K562 (cell line): Measurements from ENCODE around the gene PPM1L. TPM values are rescaled to one million over a fixed set of nuclear protein-coding genes. Genes with fewer than 3 reads are reported as not detected.

Experiments used
- ATAC-seq: fragments of 200-7000 bp; cut with Tn5 transposase; 3 replicates; pipeline ENCODE4 v1.9.1; 2020; ENCODE audit warnings: moderate library complexity
- BruUV-seq: library from RNA; stranded (reverse); fragments of 400-500 nt; replicated peaks from 2 replicates; lab custom pipeline; 2021; lab: Mats Ljungman, UMichigan
- CTCF ChIA-PET: fragments of 300-600 bp; formaldehyde crosslinking; extraction: SDS; loops from one replicate; lab custom pipeline; 2021; ENCODE audit warnings: low intra/inter-chr PET ratio; lab: Yijun Ruan, JAX
- POLR2A ChIA-PET: fragments of 300-600, 350-650 bp; sonication (Branson Sonifier 250); formaldehyde crosslinking; extraction: SDS; loops from one replicate; lab custom pipeline; 2021; ENCODE audit warnings: antibody characterized with exemption, inconsistent platforms; lab: Yijun Ruan, JAX
- DNase-seq, 4 experiments: peaks; one replicate each; pipeline versions ENCODE4 v3.0.0 to v3.0.0-alpha.2; 2011 to 2018; ENCODE audit warnings: low spot score in 3 of 4, mixed read lengths in 3 of 4; ENCODE audit errors: extremely low read depth in 1 of 4
- FAIRE-seq: peaks from 2 replicates; lab custom pipeline; 2011; peaks lifted over from hg19 to GRCh38; lab: Jason Lieb, UNC
- H2AFZ ChIP-seq: 2 replicates; pipeline ENCODE4 v1.6.0; 2011; ENCODE audit warnings: low read depth, low read length, control low read depth, inconsistent platforms
- H3K27ac ChIP-seq: fragments of 200-600 bp; 3 replicates; pipeline ENCODE4 v1.8.0; 2011; ENCODE audit warnings: low read depth, mild to moderate bottlenecking, control low read depth, inconsistent platforms, low read length, moderate library complexity, mixed read lengths; ENCODE audit errors: extremely low read depth
- H3K27me3 ChIP-seq, 2 experiments: fragments of 300-600 bp in 1 of 2; 2 replicates in 1 of 2; 3 replicates in 1 of 2; pipeline versions ENCODE4 v1.6.0 to v1.8.0; 2011; ENCODE audit warnings: inconsistent platforms in 2 of 2, low read length in 2 of 2, mild to moderate bottlenecking in 1 of 2, mixed read lengths in 1 of 2, moderate library complexity in 1 of 2; ENCODE audit not compliant: control insufficient read depth in 2 of 2, insufficient read depth in 2 of 2
- H3K36me3 ChIP-seq: fragments of 300-600 bp; 3 replicates; pipeline ENCODE4 v1.8.0; 2011; ENCODE audit warnings: mild to moderate bottlenecking, low read length, inconsistent platforms; ENCODE audit not compliant: control insufficient read depth, insufficient read depth
- H3K4me1 ChIP-seq, 2 experiments: fragments of 200-600 bp in 1 of 2; replicated peaks in 1 of 2; 2 replicates in 1 of 2; 3 replicates in 1 of 2; pipeline versions ENCODE4 v1.5.1 to v1.8.0; 2011; ENCODE audit warnings: inconsistent platforms in 2 of 2, low read length in 2 of 2, mild to moderate bottlenecking in 1 of 2, mixed read lengths in 1 of 2, moderate library complexity in 1 of 2; ENCODE audit not compliant: control insufficient read depth in 2 of 2, insufficient read depth in 2 of 2
- H3K4me2 ChIP-seq: 2 replicates; pipeline ENCODE4 v1.6.1; 2011; ENCODE audit warnings: low read length, control low read depth, inconsistent platforms, mixed read lengths; ENCODE audit not compliant: insufficient read depth
- H3K4me3 ChIP-seq: fragments of 200-600 bp; sonication (generic), shearing (Covaris generic); 2 replicates; pipeline ENCODE4 v1.5.1; 2016; ENCODE audit warnings: control low read depth, inconsistent platforms
- H3K79me2 ChIP-seq: fragments of 200-600 bp; 3 replicates; pipeline ENCODE4 v1.8.0; 2011; ENCODE audit warnings: low read length, inconsistent platforms; ENCODE audit not compliant: control insufficient read depth, insufficient read depth
- H3K9ac ChIP-seq, 2 experiments: 2 replicates each; pipeline versions ENCODE4 v1.6.0 to v1.6.1; 2011; ENCODE audit warnings: low read depth in 2 of 2, low read length in 2 of 2, control low read depth in 1 of 2, inconsistent platforms in 1 of 2, mild to moderate bottlenecking in 1 of 2, mixed read lengths in 1 of 2; ENCODE audit not compliant: insufficient read depth in 1 of 2
- H3K9me1 ChIP-seq: one replicate; pipeline ENCODE4 v1.6.0; 2011; ENCODE audit warnings: inconsistent platforms, mild to moderate bottlenecking, low read length, moderate library complexity; ENCODE audit not compliant: control insufficient read depth, insufficient read depth
- H3K9me3 ChIP-seq: replicated peaks from 2 replicates; pipeline ENCODE4 v1.5.1; 2011; ENCODE audit warnings: low read depth, low read length, inconsistent platforms; ENCODE audit not compliant: control insufficient read depth, insufficient read depth
- H4K20me1 ChIP-seq: replicated peaks from 2 replicates; pipeline ENCODE4 v1.6.1; 2011; ENCODE audit warnings: low read length, inconsistent platforms, mixed read lengths; ENCODE audit not compliant: control insufficient read depth, insufficient read depth
- ARID2 ChIP-seq: fragments of 450-650 bp; IDR thresholded peaks from 2 replicates; pipeline ENCODE4 v1.6.1; 2017; ENCODE audit warnings: antibody characterized with exemption, mild to moderate bottlenecking
- CCNT2 ChIP-seq: IDR thresholded peaks from 2 replicates; pipeline ENCODE4 v1.6.1; 2011; ENCODE audit warnings: borderline replicate concordance, low read depth, mild to moderate bottlenecking, moderate library complexity, mixed read lengths, low read length; ENCODE audit not compliant: insufficient read length; ENCODE audit errors: extremely low read depth
- EWSR1 ChIP-seq: fragments of 450-650 bp; IDR thresholded peaks from 2 replicates; pipeline ENCODE4 v1.6.1; 2018; ENCODE audit warnings: borderline replicate concordance, mild to moderate bottlenecking, low read depth, moderate library complexity; ENCODE audit not compliant: partially characterized antibody
- HDAC8 ChIP-seq: fragments of 450-650 bp; IDR thresholded peaks from 2 replicates; pipeline ENCODE4 v1.6.1; 2016; ENCODE audit warnings: mild to moderate bottlenecking, missing genetic modification characterization, moderate library complexity, missing compliant biosample characterization
- MCM5 ChIP-seq: fragments of 450-650 bp; IDR thresholded peaks from 2 replicates; pipeline ENCODE4 v1.6.1; 2016; ENCODE audit warnings: low read depth
- POLR2H ChIP-seq: IDR thresholded peaks from 2 replicates; pipeline ENCODE4 v1.6.1; 2016; ENCODE audit warnings: missing genetic modification characterization, low read depth, mild to moderate bottlenecking, control low read depth, missing compliant biosample characterization, moderate library complexity
- SP2 ChIP-seq: IDR thresholded peaks from 2 replicates; pipeline ENCODE4 v1.6.1; 2011; ENCODE audit warnings: mild to moderate bottlenecking, low read depth, low read length, moderate library complexity; ENCODE audit not compliant: poor library complexity, severe bottlenecking; ENCODE audit errors: extremely low read depth
- ZNF57 ChIP-seq: fragments of 450-650 bp; formaldehyde crosslinking; IDR thresholded peaks from 2 replicates; pipeline ENCODE4 v1.4.0; 2020; ENCODE audit warnings: mild to moderate bottlenecking, moderate library complexity
- WGBS: fragments of 100-300 bp; shearing (Covaris generic); methylation state at CpG from one replicate; pipeline ENCODE4 v1.1.6; 2016; ENCODE audit warnings: low coverage, mixed read lengths; ENCODE audit not compliant: insufficient coverage; ENCODE audit errors: missing lambda C conversion rate; 5-methylcytosine and 5-hydroxymethylcytosine counted together
- in situ Hi-C: fragments of 300-500 bp; cut with MboI; formaldehyde crosslinking; loops from 4 replicates; pipeline ENCODE4 v1.15.0; 2018; ENCODE audit warnings: inconsistent platforms, mixed read lengths
- intact Hi-C: fragments of 100-400 bp; cut with micrococcal nuclease; formaldehyde crosslinking; loops from 2 replicates; pipeline ENCODE4 v1.14.2; 2022
- polyA plus RNA-seq, 8 experiments: library from polyadenylated mRNA; depleted of rRNA in 4 of 8; stranded (reverse) in 5 of 8; unstranded in 3 of 8; fragments of >200 nt; fragmentation: Nextera tagmentation in 2 of 8; fragmentation: Illumina TruSeq in 1 of 8; extraction: Ambion mirVana in 2 of 8; extraction: Trizol in 1 of 8; gene quantifications; 2 replicates each; pipeline versions ENCODE4 v1.2.1 to v1.2.3, GENCODE V29; 2011 to 2014; ENCODE audit warnings: inconsistent platforms in 1 of 8, missing spikeins in 1 of 8
- total RNA-seq, 7 experiments: library from RNA; depleted of rRNA in 6 of 7; stranded (reverse); fragments of >200 nt in 6 of 7; fragmentation: Illumina TruSeq in 2 of 7; extraction: Trizol in 2 of 7; gene quantifications; 2 replicates each; pipeline versions ENCODE4 v1.2.1 to v1.2.3, GENCODE V29; 2011 to 2021; ENCODE audit warnings: low replicate concordance in 1 of 7
- TF ChIP-seq, protein P1 (sequence below): sonication (generic); formaldehyde crosslinking; IDR thresholded peaks from 2 replicates; pipeline ENCODE4 v1.9.0; 2022; ENCODE audit warnings: mild to moderate bottlenecking, missing genetic modification reagents
- TF ChIP-seq, protein P2 (sequence below): sonication (generic); formaldehyde crosslinking; IDR thresholded peaks from 2 replicates; pipeline ENCODE4 v1.8.0; 2022; ENCODE audit warnings: mild to moderate bottlenecking, missing genetic modification reagents
- TF ChIP-seq, protein P3 (sequence below), 2 experiments: fragments of 200-800 bp in 1 of 2; sonication (Bioruptor generic) in 1 of 2; sonication (generic) in 1 of 2; formaldehyde crosslinking in 1 of 2; IDR thresholded peaks in 1 of 2; conservative IDR thresholded peaks in 1 of 2; 2 replicates each; pipeline versions ENCODE4 v1.5.0 to v1.6.1; 2016 to 2020; ENCODE audit warnings: missing compliant biosample characterization in 1 of 2, missing genetic modification characterization in 1 of 2, missing genetic modification reagents in 1 of 2
- TF ChIP-seq, protein P4 (sequence below): fragments of 450-650 bp; conservative IDR thresholded peaks from 2 replicates; pipeline ENCODE4 v1.6.1; 2016; ENCODE audit warnings: missing genetic modification characterization, low read depth, mild to moderate bottlenecking, control low read depth, missing compliant biosample characterization

Gene PPM1L
- total and polyA plus RNA-seq, 9 of the 15 experiments (the other 6 are each of a cell fraction or from before 2014, with no cell fraction given): 0.01 to 0.41 (median 0.14) TPM

DNA sequence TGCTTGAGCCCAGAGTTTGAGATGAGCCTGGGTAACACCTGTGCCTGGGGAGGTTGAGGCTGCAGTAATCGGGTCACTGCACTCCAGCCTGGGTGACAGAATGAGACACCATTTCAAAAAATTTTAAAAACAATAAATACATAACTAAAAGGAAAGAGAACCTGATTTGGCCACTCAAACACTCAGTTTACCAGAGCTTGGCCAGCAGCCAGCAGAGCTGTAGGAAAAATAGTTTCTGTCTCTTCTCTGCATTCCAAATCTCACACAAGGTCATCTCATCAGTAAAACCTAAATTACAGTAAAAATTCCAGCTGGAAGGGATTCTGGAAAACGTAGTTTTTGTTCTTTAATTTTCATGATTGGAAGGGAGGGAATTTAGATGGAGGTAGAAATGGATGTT is 7.8 kb upstream of the PPM1L start:
- FAIRE-seq: no peak
- Histone ChIP-seq H3K79me2 (no peaks in the 10 kb centered on the region), H2AFZ (no peak overlapping the region), H3K9me3 (no peaks in the 10 kb centered on the region), H3K27ac (no peak overlapping the region), H3K36me3 (no peaks in the 10 kb centered on the region), H3K4me1 (no peaks in the 10 kb centered on the region), H3K9ac (no peak overlapping the region), H3K4me3 (no peak overlapping the region), H3K4me2 (no peak overlapping the region), H4K20me1 (no peaks in the 10 kb centered on the region), H3K9me1 (no peaks in the 10 kb centered on the region), H3K27me3 (no peaks in the 10 kb centered on the region)
- in situ Hi-C loops: no loop called here
- ChIA-PET POLR2A (no interaction called here), CTCF (no interaction called here)
- intact Hi-C loops: no loop called here
- BruUV-seq: no TSS peak
- ATAC-seq: no peak
- WGBS: 0% methylated on average over 2 of the region's 2 CpGs
- TF ChIP-seq, protein P1, sequence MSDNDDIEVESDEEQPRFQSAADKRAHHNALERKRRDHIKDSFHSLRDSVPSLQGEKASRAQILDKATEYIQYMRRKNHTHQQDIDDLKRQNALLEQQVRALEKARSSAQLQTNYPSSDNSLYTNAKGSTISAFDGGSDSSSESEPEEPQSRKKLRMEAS (CRISPR knock-in tag): no peak
- TF ChIP-seq, protein P2, sequence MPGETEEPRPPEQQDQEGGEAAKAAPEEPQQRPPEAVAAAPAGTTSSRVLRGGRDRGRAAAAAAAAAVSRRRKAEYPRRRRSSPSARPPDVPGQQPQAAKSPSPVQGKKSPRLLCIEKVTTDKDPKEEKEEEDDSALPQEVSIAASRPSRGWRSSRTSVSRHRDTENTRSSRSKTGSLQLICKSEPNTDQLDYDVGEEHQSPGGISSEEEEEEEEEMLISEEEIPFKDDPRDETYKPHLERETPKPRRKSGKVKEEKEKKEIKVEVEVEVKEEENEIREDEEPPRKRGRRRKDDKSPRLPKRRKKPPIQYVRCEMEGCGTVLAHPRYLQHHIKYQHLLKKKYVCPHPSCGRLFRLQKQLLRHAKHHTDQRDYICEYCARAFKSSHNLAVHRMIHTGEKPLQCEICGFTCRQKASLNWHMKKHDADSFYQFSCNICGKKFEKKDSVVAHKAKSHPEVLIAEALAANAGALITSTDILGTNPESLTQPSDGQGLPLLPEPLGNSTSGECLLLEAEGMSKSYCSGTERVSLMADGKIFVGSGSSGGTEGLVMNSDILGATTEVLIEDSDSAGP (CRISPR knock-in tag): no peak
- TF ChIP-seq, protein P3, sequence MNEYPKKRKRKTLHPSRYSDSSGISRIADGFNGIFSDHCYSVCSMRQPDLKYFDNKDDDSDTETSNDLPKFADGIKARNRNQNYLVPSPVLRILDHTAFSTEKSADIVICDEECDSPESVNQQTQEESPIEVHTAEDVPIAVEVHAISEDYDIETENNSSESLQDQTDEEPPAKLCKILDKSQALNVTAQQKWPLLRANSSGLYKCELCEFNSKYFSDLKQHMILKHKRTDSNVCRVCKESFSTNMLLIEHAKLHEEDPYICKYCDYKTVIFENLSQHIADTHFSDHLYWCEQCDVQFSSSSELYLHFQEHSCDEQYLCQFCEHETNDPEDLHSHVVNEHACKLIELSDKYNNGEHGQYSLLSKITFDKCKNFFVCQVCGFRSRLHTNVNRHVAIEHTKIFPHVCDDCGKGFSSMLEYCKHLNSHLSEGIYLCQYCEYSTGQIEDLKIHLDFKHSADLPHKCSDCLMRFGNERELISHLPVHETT (CRISPR knock-in tag; conservative IDR thresholded peaks at IDR 0.05 in 1 of 2, IDR thresholded peaks at IDR 0.05 in 1 of 2): no peak
- TF ChIP-seq ARID2 (no peak), SP2 (no peak), ZNF57 (CRISPR knock-in tag) (no peak), CCNT2 (no peak), HDAC8 (tag) (no peak), MCM5 (no peak), POLR2H (tag) (no peak), EWSR1 (no peak)
- TF ChIP-seq, protein P4, sequence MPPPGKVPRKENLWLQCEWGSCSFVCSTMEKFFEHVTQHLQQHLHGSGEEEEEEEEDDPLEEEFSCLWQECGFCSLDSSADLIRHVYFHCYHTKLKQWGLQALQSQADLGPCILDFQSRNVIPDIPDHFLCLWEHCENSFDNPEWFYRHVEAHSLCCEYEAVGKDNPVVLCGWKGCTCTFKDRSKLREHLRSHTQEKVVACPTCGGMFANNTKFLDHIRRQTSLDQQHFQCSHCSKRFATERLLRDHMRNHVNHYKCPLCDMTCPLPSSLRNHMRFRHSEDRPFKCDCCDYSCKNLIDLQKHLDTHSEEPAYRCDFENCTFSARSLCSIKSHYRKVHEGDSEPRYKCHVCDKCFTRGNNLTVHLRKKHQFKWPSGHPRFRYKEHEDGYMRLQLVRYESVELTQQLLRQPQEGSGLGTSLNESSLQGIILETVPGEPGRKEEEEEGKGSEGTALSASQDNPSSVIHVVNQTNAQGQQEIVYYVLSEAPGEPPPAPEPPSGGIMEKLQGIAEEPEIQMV (tag): no peak
- DNase-seq: no peak
